Measurements from ENCODE around the gene KIAA0930.
"Not testable (repeated sequence)": the region's sequence is repeated elsewhere in the genome, so short reads cannot be mapped to it uniquely, and the experiment has no call there.

The KIAA0930 gene

GRCh38 chr22:45199723-45200122, 41.0 kb downstream of the KIAA0930 start:
- DNase-seq = no peak

GRCh38 chr22:45198463-45198795, 42.3 kb downstream of the KIAA0930 start:
- DNase-seq = no peak

GRCh38 chr22:45197606-45198462, 42.9 kb downstream of the KIAA0930 start:
- DNase-seq = no peak

- no peak for DNase-seq
These were observed 43.6 kb downstream of the KIAA0930 start for GRCh38 chr22:45196926-45197605.

- no peak for DNase-seq
These were observed 44.4 kb downstream of the KIAA0930 start for GRCh38 chr22:45196308-45196707.

- no peak for DNase-seq
These were observed 45.1 kb downstream of the KIAA0930 start for GRCh38 chr22:45195616-45196015.

- DNase-seq = no peak
These were observed 46.0 kb downstream of the KIAA0930 start for GRCh38 chr22:45194686-45195085.

GRCh38 chr22:45192701-45193187, 48.0 kb downstream of the KIAA0930 start:
- DNase-seq = no peak

GRCh38 chr22:45191746-45192145, 48.9 kb downstream of the KIAA0930 start:
- DNase-seq = not testable (repeated sequence)

- no peak for DNase-seq
These were observed 50.4 kb downstream of the KIAA0930 start for GRCh38 chr22:45190202-45190872.

- no peak for DNase-seq
These were observed 51.9 kb downstream of the KIAA0930 start for GRCh38 chr22:45188779-45189178.

GRCh38 chr22:45187891-45188290, 52.8 kb downstream of the KIAA0930 start:
- no peak for DNase-seq

GRCh38 chr22:45185718-45186514, 54.8 kb downstream of the KIAA0930 start:
- no peak for DNase-seq

- DNase-seq = no peak
These were observed 56.7 kb downstream of the KIAA0930 start for GRCh38 chr22:45183974-45184373.

- DNase-seq = no peak
These were observed 58.9 kb downstream of the KIAA0930 start for GRCh38 chr22:45181766-45182165.

GRCh38 chr22:45181240-45181639, 59.5 kb downstream of the KIAA0930 start:
- no peak for DNase-seq

- no peak for DNase-seq
These were observed 60.5 kb downstream of the KIAA0930 start for GRCh38 chr22:45180146-45180679.

GRCh38 chr22:45179276-45180049, 61.2 kb downstream of the KIAA0930 start:
- DNase-seq = peak; percentile 51

GRCh38 chr22:45172881-45173585, 67.7 kb downstream of the KIAA0930 start:
- DNase-seq = peak; percentile 65

- DNase-seq = no peak
These were observed 68.9 kb downstream of the KIAA0930 start for GRCh38 chr22:45171830-45172229.
